SK-N-SH treated with all-trans-retinoic acid at 6 μM for 48 hours (cell line): Measurements from ENCODE around the gene GSG1L.

ENCODE experiments used
- ATAC-seq: fragments of 200-7000 bp; cut with Tn5 transposase; 3 replicates; pipeline ENCODE4 v1.9.1; 2020; ENCODE audit warnings: mild to moderate bottlenecking, moderate library complexity
- ARNTL ChIP-seq: fragments of 450-650 bp; formaldehyde crosslinking; IDR thresholded peaks from 2 replicates; pipeline ENCODE4 v1.5.0; 2020; ENCODE audit warnings: low read depth, mild to moderate bottlenecking, moderate library complexity, borderline replicate concordance
- BACH2 ChIP-seq: fragments of 250-450 bp; sonication (Bioruptor Pico); IDR thresholded peaks from 2 replicates; pipeline ENCODE4 v1.9.0; 2021; ENCODE audit warnings: mild to moderate bottlenecking, borderline replicate concordance
- CSDC2 ChIP-seq: fragments of 250-450 bp; sonication (Bioruptor Pico); IDR thresholded peaks from 2 replicates; pipeline ENCODE4 v1.5.0; 2020; ENCODE audit warnings: mild to moderate bottlenecking, moderate library complexity
- ESRRG ChIP-seq: fragments of 250-450 bp; sonication (Bioruptor Pico); IDR thresholded peaks from 2 replicates; pipeline ENCODE4 v1.6.1; 2021; ENCODE audit warnings: mild to moderate bottlenecking
- GLIS3 ChIP-seq: fragments of 250-450 bp; sonication (Bioruptor Pico); IDR thresholded peaks from 2 replicates; pipeline ENCODE4 v1.5.0; 2020; ENCODE audit warnings: mild to moderate bottlenecking, moderate library complexity
- ISL1 ChIP-seq: fragments of 250-450 bp; sonication (Bioruptor Pico); IDR thresholded peaks from 2 replicates; pipeline ENCODE4 v2.1.2; 2022; ENCODE audit warnings: mild to moderate bottlenecking, moderate library complexity
- OSR1 ChIP-seq: fragments of 250-450 bp; sonication (Bioruptor Pico); IDR thresholded peaks from 2 replicates; pipeline ENCODE4 v1.8.0; 2022; ENCODE audit warnings: moderate library complexity, mild to moderate bottlenecking, inconsistent platforms
- PPARA ChIP-seq: fragments of 250-450 bp; sonication (Bioruptor Pico); IDR thresholded peaks from 2 replicates; pipeline ENCODE4 v1.5.0; 2020; ENCODE audit warnings: mild to moderate bottlenecking, borderline replicate concordance
- RARB ChIP-seq: fragments of 250-450 bp; sonication (Bioruptor Pico); IDR thresholded peaks from 2 replicates; pipeline ENCODE4 v1.8.0; 2021; ENCODE audit warnings: mild to moderate bottlenecking, moderate library complexity
- SNAI2 ChIP-seq: fragments of 250-450 bp; sonication (Bioruptor Pico); IDR thresholded peaks from 2 replicates; pipeline ENCODE4 v1.5.0; 2020; ENCODE audit warnings: mild to moderate bottlenecking, moderate library complexity
- TCF4 ChIP-seq: fragments of 250-450 bp; sonication (Bioruptor Pico); IDR thresholded peaks from 2 replicates; pipeline ENCODE4 v1.8.0; 2021; ENCODE audit warnings: mild to moderate bottlenecking, moderate library complexity, borderline replicate concordance
- TOX ChIP-seq: fragments of 250-450 bp; sonication (Bioruptor Pico); IDR thresholded peaks from 2 replicates; pipeline ENCODE4 v1.8.0; 2021; ENCODE audit warnings: mild to moderate bottlenecking, moderate library complexity, borderline replicate concordance
- ZC3H10 ChIP-seq: fragments of 250-450 bp; sonication (Bioruptor Pico); IDR thresholded peaks from 2 replicates; pipeline ENCODE4 v1.5.1; 2021; ENCODE audit warnings: mild to moderate bottlenecking, moderate library complexity
- ZFP30 ChIP-seq: fragments of 450-650 bp; formaldehyde crosslinking; IDR thresholded peaks from 2 replicates; pipeline ENCODE4 v1.5.0; 2022; ENCODE audit warnings: mild to moderate bottlenecking, moderate library complexity
- ZNF565 ChIP-seq: fragments of 450-650 bp; formaldehyde crosslinking; conservative IDR thresholded peaks from 2 replicates; pipeline ENCODE4 v1.5.0; 2020; ENCODE audit warnings: low read depth, mild to moderate bottlenecking, moderate library complexity
- ZNF8 ChIP-seq: fragments of 450-650 bp; formaldehyde crosslinking; IDR thresholded peaks from 2 replicates; pipeline ENCODE4 v1.5.0; 2020; ENCODE audit warnings: mild to moderate bottlenecking, moderate library complexity
- TF ChIP-seq, protein P1 (sequence below): fragments of 250-450 bp; sonication (Bioruptor Pico); IDR thresholded peaks from 2 replicates; pipeline ENCODE4 v1.5.1; 2020; ENCODE audit warnings: low read depth, mild to moderate bottlenecking, moderate library complexity
- TF ChIP-seq, protein P2 (sequence below): fragments of 250-450 bp; sonication (Bioruptor Pico); IDR thresholded peaks from 2 replicates; pipeline ENCODE4 v1.8.0; 2021; ENCODE audit warnings: low read depth, mild to moderate bottlenecking, moderate library complexity, borderline replicate concordance
- TF ChIP-seq, protein P3 (sequence below): fragments of 250-450 bp; sonication (Bioruptor Pico); IDR thresholded peaks from 2 replicates; pipeline ENCODE4 v1.8.0; 2020; ENCODE audit warnings: mild to moderate bottlenecking, moderate library complexity, borderline replicate concordance
- TF ChIP-seq, protein P4 (sequence below): fragments of 250-450 bp; sonication (Bioruptor Pico); IDR thresholded peaks from 2 replicates; pipeline ENCODE4 v1.5.1; 2021; ENCODE audit warnings: mild to moderate bottlenecking, moderate library complexity
- TF ChIP-seq, protein P5 (sequence below): fragments of 250-450 bp; sonication (Bioruptor Pico); IDR thresholded peaks from 2 replicates; pipeline ENCODE4 v1.5.0; 2020; ENCODE audit warnings: mild to moderate bottlenecking, moderate library complexity

GSG1L gene

DNA sequence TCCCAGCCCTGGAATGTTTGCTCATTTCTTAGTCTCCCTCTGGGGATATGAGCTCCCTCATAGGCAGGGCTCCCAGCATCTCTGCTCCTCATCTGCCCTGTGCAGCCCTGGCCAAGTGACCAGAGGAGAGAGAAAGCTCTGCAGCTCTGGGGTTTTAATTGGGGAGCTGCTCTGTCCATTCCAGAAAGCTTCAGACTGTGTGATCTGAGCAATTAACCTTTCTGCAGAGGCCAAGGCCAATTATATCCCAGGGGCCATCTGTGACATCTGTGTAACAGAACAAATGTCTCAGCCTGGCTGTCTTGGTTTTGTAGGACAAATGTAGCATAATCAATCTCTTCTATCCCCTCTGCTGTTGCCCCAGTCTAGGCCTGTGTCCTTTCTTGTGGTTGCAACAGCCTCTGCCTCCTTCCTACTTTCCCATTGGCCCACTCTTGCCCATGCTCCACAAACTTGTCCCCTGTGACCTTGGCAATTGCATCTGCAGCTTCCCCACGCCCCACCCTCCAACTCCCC, 156.0 kb downstream of the GSG1L start:
- TF ChIP-seq SNAI2 (CRISPR knock-in tag) (no peak), ZNF8 (CRISPR knock-in tag) (no peak), ZC3H10 (no peak), PPARA (no peak), GLIS3 (CRISPR knock-in tag) (no peak), CSDC2 (CRISPR knock-in tag) (no peak), ARNTL (CRISPR knock-in tag) (no peak), ZFP30 (no peak), TCF4 (CRISPR knock-in tag) (no peak), RARB (no peak)
- TF ChIP-seq, protein P1, sequence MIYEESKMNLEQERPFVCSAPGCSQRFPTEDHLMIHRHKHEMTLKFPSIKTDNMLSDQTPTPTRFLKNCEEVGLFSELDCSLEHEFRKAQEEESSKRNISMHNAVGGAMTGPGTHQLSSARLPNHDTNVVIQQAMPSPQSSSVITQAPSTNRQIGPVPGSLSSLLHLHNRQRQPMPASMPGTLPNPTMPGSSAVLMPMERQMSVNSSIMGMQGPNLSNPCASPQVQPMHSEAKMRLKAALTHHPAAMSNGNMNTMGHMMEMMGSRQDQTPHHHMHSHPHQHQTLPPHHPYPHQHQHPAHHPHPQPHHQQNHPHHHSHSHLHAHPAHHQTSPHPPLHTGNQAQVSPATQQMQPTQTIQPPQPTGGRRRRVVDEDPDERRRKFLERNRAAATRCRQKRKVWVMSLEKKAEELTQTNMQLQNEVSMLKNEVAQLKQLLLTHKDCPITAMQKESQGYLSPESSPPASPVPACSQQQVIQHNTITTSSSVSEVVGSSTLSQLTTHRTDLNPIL (CRISPR knock-in tag): no peak
- TF ChIP-seq, protein P2, sequence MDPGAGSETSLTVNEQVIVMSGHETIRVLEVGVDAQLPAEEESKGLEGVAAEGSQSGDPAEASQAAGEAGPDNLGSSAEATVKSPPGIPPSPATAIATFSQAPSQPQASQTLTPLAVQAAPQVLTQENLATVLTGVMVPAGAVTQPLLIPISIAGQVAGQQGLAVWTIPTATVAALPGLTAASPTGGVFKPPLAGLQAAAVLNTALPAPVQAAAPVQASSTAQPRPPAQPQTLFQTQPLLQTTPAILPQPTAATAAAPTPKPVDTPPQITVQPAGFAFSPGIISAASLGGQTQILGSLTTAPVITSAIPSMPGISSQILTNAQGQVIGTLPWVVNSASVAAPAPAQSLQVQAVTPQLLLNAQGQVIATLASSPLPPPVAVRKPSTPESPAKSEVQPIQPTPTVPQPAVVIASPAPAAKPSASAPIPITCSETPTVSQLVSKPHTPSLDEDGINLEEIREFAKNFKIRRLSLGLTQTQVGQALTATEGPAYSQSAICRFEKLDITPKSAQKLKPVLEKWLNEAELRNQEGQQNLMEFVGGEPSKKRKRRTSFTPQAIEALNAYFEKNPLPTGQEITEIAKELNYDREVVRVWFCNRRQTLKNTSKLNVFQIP (CRISPR knock-in tag): no peak
- TF ChIP-seq, protein P3, sequence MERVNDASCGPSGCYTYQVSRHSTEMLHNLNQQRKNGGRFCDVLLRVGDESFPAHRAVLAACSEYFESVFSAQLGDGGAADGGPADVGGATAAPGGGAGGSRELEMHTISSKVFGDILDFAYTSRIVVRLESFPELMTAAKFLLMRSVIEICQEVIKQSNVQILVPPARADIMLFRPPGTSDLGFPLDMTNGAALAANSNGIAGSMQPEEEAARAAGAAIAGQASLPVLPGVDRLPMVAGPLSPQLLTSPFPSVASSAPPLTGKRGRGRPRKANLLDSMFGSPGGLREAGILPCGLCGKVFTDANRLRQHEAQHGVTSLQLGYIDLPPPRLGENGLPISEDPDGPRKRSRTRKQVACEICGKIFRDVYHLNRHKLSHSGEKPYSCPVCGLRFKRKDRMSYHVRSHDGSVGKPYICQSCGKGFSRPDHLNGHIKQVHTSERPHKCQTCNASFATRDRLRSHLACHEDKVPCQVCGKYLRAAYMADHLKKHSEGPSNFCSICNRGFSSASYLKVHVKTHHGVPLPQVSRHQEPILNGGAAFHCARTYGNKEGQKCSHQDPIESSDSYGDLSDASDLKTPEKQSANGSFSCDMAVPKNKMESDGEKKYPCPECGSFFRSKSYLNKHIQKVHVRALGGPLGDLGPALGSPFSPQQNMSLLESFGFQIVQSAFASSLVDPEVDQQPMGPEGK (CRISPR knock-in tag): no peak
- no peak for ATAC-seq

DNA sequence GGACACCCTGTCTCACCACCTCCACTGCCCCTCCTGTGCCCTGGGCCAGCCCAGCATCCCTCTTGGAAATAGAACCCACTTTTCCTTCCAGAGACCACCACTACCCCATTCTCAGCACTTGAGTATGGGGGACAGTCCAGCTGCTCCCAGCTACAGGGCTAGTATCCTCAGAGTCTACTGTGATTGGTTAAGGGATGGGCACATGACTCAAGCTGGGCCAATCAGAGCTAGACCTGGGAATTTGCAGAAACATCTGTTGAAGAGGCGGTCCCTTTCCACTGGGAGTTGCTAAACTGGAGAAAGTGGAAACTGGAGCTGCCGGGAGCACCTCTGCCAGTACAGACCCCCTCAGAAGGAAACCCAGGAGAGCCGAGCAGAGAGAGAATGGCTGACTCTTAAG, 156.6 kb downstream of the GSG1L start:
- no peak for ATAC-seq
- TF ChIP-seq TOX (CRISPR knock-in tag) (no peak), BACH2 (CRISPR knock-in tag) (no peak), ZC3H10 (no peak), GLIS3 (CRISPR knock-in tag) (no peak), ZNF8 (CRISPR knock-in tag) (no peak), ZNF565 (CRISPR knock-in tag) (no peak), ESRRG (no peak), ISL1 (CRISPR knock-in tag) (no peak), PPARA (no peak), RARB (no peak), CSDC2 (CRISPR knock-in tag) (no peak), OSR1 (CRISPR knock-in tag) (no peak), TCF4 (CRISPR knock-in tag) (no peak)
- TF ChIP-seq, protein P4, sequence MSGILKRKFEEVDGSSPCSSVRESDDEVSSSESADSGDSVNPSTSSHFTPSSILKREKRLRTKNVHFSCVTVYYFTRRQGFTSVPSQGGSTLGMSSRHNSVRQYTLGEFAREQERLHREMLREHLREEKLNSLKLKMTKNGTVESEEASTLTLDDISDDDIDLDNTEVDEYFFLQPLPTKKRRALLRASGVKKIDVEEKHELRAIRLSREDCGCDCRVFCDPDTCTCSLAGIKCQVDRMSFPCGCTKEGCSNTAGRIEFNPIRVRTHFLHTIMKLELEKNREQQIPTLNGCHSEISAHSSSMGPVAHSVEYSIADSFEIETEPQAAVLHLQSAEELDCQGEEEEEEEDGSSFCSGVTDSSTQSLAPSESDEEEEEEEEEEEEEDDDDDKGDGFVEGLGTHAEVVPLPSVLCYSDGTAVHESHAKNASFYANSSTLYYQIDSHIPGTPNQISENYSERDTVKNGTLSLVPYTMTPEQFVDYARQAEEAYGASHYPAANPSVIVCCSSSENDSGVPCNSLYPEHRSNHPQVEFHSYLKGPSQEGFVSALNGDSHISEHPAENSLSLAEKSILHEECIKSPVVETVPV (CRISPR knock-in tag): no peak
- TF ChIP-seq, protein P5, sequence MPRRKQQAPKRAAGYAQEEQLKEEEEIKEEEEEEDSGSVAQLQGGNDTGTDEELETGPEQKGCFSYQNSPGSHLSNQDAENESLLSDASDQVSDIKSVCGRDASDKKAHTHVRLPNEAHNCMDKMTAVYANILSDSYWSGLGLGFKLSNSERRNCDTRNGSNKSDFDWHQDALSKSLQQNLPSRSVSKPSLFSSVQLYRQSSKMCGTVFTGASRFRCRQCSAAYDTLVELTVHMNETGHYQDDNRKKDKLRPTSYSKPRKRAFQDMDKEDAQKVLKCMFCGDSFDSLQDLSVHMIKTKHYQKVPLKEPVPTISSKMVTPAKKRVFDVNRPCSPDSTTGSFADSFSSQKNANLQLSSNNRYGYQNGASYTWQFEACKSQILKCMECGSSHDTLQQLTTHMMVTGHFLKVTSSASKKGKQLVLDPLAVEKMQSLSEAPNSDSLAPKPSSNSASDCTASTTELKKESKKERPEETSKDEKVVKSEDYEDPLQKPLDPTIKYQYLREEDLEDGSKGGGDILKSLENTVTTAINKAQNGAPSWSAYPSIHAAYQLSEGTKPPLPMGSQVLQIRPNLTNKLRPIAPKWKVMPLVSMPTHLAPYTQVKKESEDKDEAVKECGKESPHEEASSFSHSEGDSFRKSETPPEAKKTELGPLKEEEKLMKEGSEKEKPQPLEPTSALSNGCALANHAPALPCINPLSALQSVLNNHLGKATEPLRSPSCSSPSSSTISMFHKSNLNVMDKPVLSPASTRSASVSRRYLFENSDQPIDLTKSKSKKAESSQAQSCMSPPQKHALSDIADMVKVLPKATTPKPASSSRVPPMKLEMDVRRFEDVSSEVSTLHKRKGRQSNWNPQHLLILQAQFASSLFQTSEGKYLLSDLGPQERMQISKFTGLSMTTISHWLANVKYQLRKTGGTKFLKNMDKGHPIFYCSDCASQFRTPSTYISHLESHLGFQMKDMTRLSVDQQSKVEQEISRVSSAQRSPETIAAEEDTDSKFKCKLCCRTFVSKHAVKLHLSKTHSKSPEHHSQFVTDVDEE (CRISPR knock-in tag): no peak
- TF ChIP-seq, protein P1 (CRISPR knock-in tag): no peak
- TF ChIP-seq, protein P2 (CRISPR knock-in tag): no peak
- TF ChIP-seq, protein P3 (CRISPR knock-in tag): no peak
- TF ChIP-seq, all 23 proteins: peak for 0
